HepG2 (cell line): ENCODE measurements around the gene JAG1. TPM values are rescaled to one million over a fixed set of nuclear protein-coding genes. Genes with fewer than 3 reads are reported as not detected.

Experiments
- ASH2L ChIP-seq: fragments of 300-600, 200-600 bp; sonication (generic); IDR thresholded peaks from 2 replicates; pipeline ENCODE4 v1.7.0; 2017; ENCODE audit warnings: low read depth, mild to moderate bottlenecking, moderate library complexity, mixed read lengths, low read length; ENCODE audit not compliant: insufficient read length
- KLF6 ChIP-seq: IDR thresholded peaks from 2 replicates; pipeline ENCODE4 v1.8.0; 2016; ENCODE audit warnings: missing biosample characterization, missing genetic modification reagents
- KMT2A ChIP-seq: sonication (generic); formaldehyde crosslinking; IDR thresholded peaks from 2 replicates; pipeline ENCODE4 v1.4.0; 2020; ENCODE audit warnings: missing genetic modification reagents
- POGZ ChIP-seq: sonication (generic); formaldehyde crosslinking; IDR thresholded peaks from 2 replicates; pipeline ENCODE4 v1.4.0; 2020; ENCODE audit warnings: mild to moderate bottlenecking, missing genetic modification reagents
- POLR2A ChIP-seq, 2 experiments: IDR thresholded peaks; 2 replicates each; pipeline ENCODE4 v1.6.1; 2011; ENCODE audit warnings: low read depth in 2 of 2, low read length in 2 of 2, mild to moderate bottlenecking in 1 of 2, moderate library complexity in 1 of 2; ENCODE audit not compliant: insufficient read depth in 1 of 2
- SNAI1 ChIP-seq: sonication (generic); formaldehyde crosslinking; IDR thresholded peaks from 2 replicates; pipeline ENCODE4 v1.5.0; 2020; ENCODE audit warnings: mild to moderate bottlenecking, missing genetic modification reagents, borderline replicate concordance
- SNAPC2 ChIP-seq: sonication (generic); formaldehyde crosslinking; IDR thresholded peaks from 2 replicates; pipeline ENCODE4 v1.8.1; 2022; ENCODE audit warnings: mild to moderate bottlenecking, missing genetic modification reagents
- ZNF326 ChIP-seq: sonication (generic); formaldehyde crosslinking; IDR thresholded peaks from 2 replicates; pipeline ENCODE4 v1.4.0; 2020; ENCODE audit warnings: missing genetic modification reagents, borderline replicate concordance
- ZNF34 ChIP-seq: sonication (generic); formaldehyde crosslinking; IDR thresholded peaks from 2 replicates; pipeline ENCODE4 v1.4.0; 2020; ENCODE audit warnings: mild to moderate bottlenecking, missing genetic modification reagents, borderline replicate concordance
- ZNF557 ChIP-seq: sonication (generic); formaldehyde crosslinking; IDR thresholded peaks from 2 replicates; pipeline ENCODE4 v1.4.0; 2020; ENCODE audit warnings: missing genetic modification reagents
- ZNF605 ChIP-seq: sonication (generic); formaldehyde crosslinking; IDR thresholded peaks from 2 replicates; pipeline ENCODE4 v1.8.0; 2022; ENCODE audit warnings: mild to moderate bottlenecking, missing genetic modification reagents
- ZSCAN25 ChIP-seq: sonication (generic); formaldehyde crosslinking; IDR thresholded peaks from 2 replicates; pipeline ENCODE4 v1.8.0; 2022; ENCODE audit warnings: mild to moderate bottlenecking, missing genetic modification reagents
- polyA plus RNA-seq, 8 experiments: library from polyadenylated mRNA; depleted of rRNA in 3 of 8; stranded (reverse) in 7 of 8; unstranded in 1 of 8; fragments of >200 nt; fragmentation: Illumina TruSeq in 4 of 8; extraction: Trizol in 4 of 8; gene quantifications; 2 replicates each; pipeline versions ENCODE4 v1.2.1 to v1.2.3, GENCODE V29; 2011 to 2016; ENCODE audit warnings: low read depth in 4 of 8, missing spikeins in 1 of 8, mixed read lengths in 1 of 8; ENCODE audit not compliant: insufficient read depth in 1 of 8
- total RNA-seq, 5 experiments: library from RNA; depleted of rRNA; stranded (reverse); fragments of >200 nt; fragmentation: Illumina TruSeq; extraction: Trizol; gene quantifications; 2 replicates each; pipeline ENCODE4 v1.2.3, GENCODE V29; 2016; ENCODE audit warnings: low read depth in 1 of 5
- TF ChIP-seq, protein P1 (sequence below), 2 experiments: sonication (generic) in 1 of 2; formaldehyde crosslinking in 1 of 2; IDR thresholded peaks; 2 replicates each; pipeline versions ENCODE4 v1.4.0 to v1.6.1; 2016 to 2020; ENCODE audit warnings: borderline replicate concordance in 1 of 2, low read depth in 1 of 2, mild to moderate bottlenecking in 1 of 2, missing genetic modification reagents in 1 of 2
- TF ChIP-seq, protein P2 (sequence below): IDR thresholded peaks from 2 replicates; pipeline ENCODE4 v1.6.1; 2016
- TF ChIP-seq, protein P3 (sequence below): IDR thresholded peaks from 2 replicates; pipeline ENCODE4 v1.6.1; 2016; ENCODE audit warnings: mild to moderate bottlenecking
- TF ChIP-seq, protein P4 (sequence below): sonication (generic); formaldehyde crosslinking; IDR thresholded peaks from 2 replicates; pipeline ENCODE4 v1.4.0; 2020; ENCODE audit warnings: missing genetic modification reagents

Gene JAG1
- total and polyA plus RNA-seq, 2 of the 13 experiments (the other 11 are each of a cell fraction or from before 2014, with no cell fraction given): 47.1 to 56.3 TPM

DNA sequence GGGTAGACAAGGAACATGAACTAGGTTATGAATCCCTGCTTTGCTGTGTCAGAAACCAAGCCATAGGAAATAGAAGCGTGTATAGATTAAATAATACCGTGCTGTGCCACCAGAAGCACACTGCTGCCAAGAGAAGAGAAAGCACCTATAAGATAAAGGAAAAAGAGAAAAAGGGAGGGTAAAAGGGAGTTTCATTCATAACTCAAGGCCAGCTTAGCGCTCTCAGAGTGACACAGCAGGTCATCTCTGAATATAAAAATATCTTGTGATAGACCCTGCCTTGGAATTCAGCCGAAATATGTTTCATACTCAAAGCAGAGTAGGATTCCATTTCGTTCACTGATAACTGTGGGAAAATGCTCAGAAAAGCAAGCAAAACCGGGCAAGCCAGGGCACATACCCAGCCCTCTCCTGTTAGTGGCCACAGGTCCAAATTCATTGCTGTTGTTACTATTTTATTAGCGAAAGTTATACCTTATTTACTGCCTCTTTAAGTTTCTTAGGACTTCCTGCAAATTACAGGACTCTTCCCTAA, 8.7 kb downstream of the JAG1 start (continued):
- TF ChIP-seq, protein P1, sequence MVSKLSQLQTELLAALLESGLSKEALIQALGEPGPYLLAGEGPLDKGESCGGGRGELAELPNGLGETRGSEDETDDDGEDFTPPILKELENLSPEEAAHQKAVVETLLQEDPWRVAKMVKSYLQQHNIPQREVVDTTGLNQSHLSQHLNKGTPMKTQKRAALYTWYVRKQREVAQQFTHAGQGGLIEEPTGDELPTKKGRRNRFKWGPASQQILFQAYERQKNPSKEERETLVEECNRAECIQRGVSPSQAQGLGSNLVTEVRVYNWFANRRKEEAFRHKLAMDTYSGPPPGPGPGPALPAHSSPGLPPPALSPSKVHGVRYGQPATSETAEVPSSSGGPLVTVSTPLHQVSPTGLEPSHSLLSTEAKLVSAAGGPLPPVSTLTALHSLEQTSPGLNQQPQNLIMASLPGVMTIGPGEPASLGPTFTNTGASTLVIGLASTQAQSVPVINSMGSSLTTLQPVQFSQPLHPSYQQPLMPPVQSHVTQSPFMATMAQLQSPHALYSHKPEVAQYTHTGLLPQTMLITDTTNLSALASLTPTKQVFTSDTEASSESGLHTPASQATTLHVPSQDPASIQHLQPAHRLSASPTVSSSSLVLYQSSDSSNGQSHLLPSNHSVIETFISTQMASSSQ (IDR thresholded peaks at IDR 0.05; ENCODE audit: low read depth): no peak
- TF ChIP-seq, protein P1 (CRISPR knock-in tag; IDR thresholded peaks at IDR 0.05; ENCODE audit: borderline replicate concordance): peak; percentile 13; the same call in 1 of the 2 replicates
- no peak for TF ChIP-seq KLF6 (CRISPR knock-in tag)
- 0 out of 2 replicates have a peak, but pooled peaks have one; percentile 26 for TF ChIP-seq ZNF34
- no peak for TF ChIP-seq ZNF557
- no peak for TF ChIP-seq ZNF326 (CRISPR knock-in tag)
- 0 out of 2 replicates have a peak, but pooled peaks have one; percentile 13 for TF ChIP-seq ZNF605 (CRISPR knock-in tag)
- TF ChIP-seq SNAPC2 (CRISPR knock-in tag): peak; percentile 30; the same call in 1 of the 2 replicates
- TF ChIP-seq, protein P2, sequence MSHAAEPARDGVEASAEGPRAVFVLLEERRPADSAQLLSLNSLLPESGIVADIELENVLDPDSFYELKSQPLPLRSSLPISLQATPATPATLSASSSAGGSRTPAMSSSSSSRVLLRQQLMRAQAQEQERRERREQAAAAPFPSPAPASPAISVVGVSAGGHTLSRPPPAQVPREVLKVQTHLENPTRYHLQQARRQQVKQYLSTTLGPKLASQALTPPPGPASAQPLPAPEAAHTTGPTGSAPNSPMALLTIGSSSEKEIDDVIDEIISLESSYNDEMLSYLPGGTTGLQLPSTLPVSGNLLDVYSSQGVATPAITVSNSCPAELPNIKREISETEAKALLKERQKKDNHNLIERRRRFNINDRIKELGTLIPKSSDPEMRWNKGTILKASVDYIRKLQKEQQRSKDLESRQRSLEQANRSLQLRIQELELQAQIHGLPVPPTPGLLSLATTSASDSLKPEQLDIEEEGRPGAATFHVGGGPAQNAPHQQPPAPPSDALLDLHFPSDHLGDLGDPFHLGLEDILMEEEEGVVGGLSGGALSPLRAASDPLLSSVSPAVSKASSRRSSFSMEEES: peak; percentile 13; the same call in 1 of the 2 replicates
- TF ChIP-seq, protein P3, sequence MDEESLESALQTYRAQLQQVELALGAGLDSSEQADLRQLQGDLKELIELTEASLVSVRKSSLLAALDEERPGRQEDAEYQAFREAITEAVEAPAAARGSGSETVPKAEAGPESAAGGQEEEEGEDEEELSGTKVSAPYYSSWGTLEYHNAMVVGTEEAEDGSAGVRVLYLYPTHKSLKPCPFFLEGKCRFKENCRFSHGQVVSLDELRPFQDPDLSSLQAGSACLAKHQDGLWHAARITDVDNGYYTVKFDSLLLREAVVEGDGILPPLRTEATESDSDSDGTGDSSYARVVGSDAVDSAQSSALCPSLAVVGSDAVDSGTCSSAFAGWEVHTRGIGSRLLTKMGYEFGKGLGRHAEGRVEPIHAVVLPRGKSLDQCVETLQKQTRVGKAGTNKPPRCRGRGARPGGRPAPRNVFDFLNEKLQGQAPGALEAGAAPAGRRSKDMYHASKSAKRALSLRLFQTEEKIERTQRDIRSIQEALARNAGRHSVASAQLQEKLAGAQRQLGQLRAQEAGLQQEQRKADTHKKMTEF: no peak
- TF ChIP-seq KMT2A: peak; percentile 12; the same call in 1 of the 2 replicates
- TF ChIP-seq ZSCAN25 (CRISPR knock-in tag): no peak
- TF ChIP-seq ASH2L: no peak
- no peak for TF ChIP-seq POGZ (CRISPR knock-in tag)
- TF ChIP-seq SNAI1: 0 out of 2 replicates have a peak, but pooled peaks have one; percentile 25
- TF ChIP-seq, protein P4, sequence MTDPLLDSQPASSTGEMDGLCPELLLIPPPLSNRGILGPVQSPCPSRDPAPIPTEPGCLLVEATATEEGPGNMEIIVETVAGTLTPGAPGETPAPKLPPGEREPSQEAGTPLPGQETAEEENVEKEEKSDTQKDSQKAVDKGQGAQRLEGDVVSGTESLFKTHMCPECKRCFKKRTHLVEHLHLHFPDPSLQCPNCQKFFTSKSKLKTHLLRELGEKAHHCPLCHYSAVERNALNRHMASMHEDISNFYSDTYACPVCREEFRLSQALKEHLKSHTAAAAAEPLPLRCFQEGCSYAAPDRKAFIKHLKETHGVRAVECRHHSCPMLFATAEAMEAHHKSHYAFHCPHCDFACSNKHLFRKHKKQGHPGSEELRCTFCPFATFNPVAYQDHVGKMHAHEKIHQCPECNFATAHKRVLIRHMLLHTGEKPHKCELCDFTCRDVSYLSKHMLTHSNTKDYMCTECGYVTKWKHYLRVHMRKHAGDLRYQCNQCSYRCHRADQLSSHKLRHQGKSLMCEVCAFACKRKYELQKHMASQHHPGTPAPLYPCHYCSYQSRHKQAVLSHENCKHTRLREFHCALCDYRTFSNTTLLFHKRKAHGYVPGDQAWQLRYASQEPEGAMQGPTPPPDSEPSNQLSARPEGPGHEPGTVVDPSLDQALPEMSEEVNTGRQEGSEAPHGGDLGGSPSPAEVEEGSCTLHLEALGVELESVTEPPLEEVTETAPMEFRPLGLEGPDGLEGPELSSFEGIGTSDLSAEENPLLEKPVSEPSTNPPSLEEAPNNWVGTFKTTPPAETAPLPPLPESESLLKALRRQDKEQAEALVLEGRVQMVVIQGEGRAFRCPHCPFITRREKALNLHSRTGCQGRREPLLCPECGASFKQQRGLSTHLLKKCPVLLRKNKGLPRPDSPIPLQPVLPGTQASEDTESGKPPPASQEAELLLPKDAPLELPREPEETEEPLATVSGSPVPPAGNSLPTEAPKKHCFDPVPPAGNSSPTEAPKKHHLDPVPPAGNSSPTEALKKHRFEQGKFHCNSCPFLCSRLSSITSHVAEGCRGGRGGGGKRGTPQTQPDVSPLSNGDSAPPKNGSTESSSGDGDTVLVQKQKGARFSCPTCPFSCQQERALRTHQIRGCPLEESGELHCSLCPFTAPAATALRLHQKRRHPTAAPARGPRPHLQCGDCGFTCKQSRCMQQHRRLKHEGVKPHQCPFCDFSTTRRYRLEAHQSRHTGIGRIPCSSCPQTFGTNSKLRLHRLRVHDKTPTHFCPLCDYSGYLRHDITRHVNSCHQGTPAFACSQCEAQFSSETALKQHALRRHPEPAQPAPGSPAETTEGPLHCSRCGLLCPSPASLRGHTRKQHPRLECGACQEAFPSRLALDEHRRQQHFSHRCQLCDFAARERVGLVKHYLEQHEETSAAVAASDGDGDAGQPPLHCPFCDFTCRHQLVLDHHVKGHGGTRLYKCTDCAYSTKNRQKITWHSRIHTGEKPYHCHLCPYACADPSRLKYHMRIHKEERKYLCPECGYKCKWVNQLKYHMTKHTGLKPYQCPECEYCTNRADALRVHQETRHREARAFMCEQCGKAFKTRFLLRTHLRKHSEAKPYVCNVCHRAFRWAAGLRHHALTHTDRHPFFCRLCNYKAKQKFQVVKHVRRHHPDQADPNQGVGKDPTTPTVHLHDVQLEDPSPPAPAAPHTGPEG (CRISPR knock-in tag): no peak
- peak in 1 of 2 experiments; percentile 27; a peak in 2 of 4 replicates for TF ChIP-seq POLR2A (IDR thresholded peaks at IDR 0.05; ENCODE audit: insufficient read depth in 1 of 2, low read depth in 2 of 2, low read length in 2 of 2)
